ENCODE data around the gene C1orf21.

Gene C1orf21

DNA sequence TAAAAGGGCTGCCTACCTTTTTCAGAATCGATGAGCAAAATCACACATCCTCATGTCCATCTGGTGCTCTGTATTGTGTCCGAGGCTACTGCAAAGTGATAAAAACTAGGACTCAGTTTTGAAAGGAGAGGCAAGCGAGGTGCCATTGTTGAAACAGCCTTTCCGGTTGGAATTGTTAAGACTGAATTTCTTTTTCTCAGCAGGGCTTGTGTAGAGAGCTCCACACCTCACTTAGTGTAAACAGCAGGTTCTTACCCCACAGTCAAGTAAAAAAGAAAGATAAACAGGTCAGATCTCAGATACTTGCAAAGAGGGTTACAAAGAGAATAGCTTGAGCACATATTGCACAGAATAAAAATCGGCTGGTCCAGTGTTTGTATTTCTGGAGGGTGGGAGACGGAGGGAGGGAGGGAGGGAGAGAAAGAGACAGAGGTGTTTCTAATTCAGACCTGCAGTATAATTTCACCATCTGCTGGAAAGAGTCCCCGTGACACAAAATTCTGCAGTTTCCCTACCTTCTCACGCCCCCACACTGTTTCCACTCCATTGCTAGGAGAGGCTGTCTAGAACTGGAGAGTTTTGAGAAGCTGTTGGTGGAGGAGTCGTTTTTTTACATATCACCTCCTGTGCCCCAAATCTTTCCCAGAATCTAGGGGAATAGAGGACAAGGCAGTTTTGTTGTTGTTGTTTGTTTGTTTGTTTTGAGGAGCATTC lies 285.3 kb downstream of the C1orf21 start:
- DNase-seq, result no peak

- no peak for DNase-seq
Observed at GRCh38 chr1:184673305-184673704, 286.5 kb downstream of the C1orf21 start.

DNA sequence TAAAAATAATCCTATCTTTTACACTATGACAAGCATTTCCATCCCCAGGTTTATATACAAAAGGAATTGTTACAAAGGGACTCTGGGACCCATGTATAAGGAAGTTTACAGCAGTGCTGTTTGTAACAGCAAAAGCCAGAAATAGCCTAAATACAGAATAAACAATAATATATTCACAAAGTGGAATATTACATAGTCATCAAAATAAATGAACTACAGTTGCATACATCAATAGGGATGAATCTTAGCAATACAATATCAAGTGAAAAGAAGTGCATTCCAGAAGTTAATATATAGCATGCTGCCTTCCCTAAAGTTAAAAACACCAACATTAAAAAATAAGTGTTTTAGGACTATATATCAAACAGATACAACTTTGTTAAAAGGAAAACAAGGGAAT lies 290.5 kb downstream of the C1orf21 start:
- no peak for DNase-seq

Data from NCI-H1694 treated with DMSO at 0.1 percent for 48 hours (cell line).